ENCODE measurements around the gene WWOX.

GRCh38 chr16:78942625-78943245 is 843.3 kb downstream of the WWOX start:
- TF ChIP-seq CTCF (IDR thresholded peaks at IDR 0.05) (no peak), POLR2A (IDR thresholded peaks at IDR 0.05) (no peak)
